HG02970 (cell line): Measurements from ENCODE around the gene DIP2B.

Experiments used
- ATAC-seq: cut with Tn5 transposase; IDR thresholded peaks from one replicate; pipeline ENCODE4 v1.9.1; 2021; ENCODE audit warnings: mild to moderate bottlenecking, moderate library complexity, moderate number of reproducible peaks; ENCODE audit not compliant: unreplicated experiment, low FRiP score

Gene DIP2B

DNA sequence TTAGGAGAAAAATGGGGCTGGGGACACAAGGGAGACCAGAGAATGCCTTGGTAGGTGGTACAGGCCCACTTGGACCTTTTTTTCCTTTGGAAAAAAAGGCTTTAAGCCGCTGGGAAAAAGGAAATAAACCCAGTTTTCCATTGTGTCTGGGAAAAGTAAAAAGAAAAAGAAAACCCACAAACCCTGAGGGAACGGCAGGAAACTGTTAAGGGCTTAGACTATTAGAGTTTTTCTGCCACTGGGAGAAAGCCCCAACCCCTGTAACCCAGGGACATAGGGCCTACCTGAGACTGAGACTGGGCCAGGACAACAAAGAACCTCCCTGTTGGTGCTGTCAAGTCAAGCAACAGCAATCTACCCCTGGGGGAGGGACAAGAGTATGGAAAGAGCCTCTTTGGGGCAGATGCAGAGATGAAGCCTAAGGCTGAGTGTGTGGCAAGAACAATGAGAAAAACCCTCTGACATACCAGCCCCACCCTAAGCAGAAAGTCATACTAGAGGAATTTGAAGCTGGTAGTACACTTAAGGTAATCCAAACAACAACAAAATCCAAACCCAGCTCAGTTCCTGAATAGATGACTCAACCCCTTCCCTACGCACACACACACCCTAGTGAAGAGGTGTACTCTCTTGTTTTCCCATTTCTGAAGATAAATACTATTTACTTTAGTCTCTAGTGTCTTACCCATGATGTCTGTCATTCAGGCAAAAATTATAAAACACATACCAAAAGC is 281.9 kb downstream of the DIP2B start:
- ATAC-seq, result no peak

DNA sequence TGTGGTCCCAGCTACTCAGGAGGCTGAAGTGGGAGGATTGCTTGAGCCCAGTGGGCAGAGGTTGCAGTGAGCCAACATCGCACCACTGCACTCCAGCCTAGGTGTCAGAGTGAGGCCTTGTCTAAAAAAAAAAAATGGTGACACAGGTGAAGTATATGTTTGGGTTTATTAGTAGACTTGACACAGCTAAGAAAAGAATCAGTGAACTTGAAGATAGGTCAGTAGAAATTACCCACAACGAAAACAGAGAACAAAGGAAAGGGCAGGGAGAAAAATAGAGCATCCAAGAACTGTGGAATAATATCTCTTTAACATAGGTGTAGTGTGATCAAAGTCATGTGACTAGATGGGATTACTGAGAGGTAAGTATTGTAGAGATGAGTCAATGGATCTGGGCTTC is 282.8 kb downstream of the DIP2B start:
- no peak for ATAC-seq

DNA sequence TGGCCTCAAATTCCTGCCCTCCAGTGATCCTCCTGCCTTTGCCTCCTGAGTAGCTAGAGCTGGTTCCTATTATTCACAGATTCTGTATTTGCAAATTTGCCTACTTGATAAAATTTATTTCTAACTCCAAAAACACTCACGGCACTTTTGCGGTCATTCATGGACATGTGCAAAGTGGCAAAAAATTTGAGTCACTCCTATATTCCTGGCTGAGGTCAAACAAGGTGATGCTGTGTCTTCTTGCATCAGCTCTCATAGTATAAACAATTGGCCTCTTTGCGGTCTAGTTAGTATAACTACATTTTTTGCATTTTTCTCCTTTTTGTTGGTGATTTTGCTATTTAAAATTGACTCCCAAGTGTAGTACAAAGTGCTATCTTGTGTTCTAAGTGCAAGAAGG is 283.8 kb downstream of the DIP2B start:
- no peak for ATAC-seq

DNA sequence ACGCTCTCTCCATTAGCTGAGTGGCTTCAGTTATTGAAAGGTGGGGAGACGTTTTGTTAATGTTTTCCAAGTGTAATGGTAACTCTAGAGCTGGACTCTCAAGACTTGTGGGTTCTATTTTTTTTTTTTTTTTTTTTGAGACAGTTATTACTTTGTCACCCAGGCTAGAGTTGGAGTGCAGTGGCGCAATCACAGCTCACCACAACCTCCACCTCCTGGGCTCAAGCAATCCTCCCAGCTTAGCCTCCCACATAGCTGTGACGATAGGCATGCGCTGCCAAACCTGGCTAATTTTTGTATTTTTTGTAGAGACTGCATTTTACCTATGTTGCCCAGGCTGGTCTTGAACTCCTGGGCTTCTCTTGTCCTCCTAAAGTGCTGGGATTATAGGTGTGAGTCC is 285.3 kb downstream of the DIP2B start:
- ATAC-seq, result no peak
